ENCODE results near the gene NCBP3.

Gene NCBP3

DNA sequence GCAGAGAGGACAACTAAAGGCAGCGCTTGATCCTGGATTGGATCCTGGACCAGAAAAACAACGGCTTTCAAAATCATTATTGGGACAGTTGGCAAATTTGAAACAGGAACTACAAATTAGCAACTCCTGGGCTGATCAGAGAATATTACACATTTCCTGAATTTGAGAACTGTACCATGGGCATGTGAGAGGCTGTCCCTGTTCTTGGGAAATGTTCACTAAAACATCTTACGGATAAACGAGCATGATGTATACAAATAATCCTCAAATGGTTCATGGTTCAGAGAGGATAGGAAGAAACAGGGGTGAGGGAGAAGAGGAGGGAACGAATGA is 42.8 kb downstream of the NCBP3 start:
- TF ChIP-seq, protein P1, sequence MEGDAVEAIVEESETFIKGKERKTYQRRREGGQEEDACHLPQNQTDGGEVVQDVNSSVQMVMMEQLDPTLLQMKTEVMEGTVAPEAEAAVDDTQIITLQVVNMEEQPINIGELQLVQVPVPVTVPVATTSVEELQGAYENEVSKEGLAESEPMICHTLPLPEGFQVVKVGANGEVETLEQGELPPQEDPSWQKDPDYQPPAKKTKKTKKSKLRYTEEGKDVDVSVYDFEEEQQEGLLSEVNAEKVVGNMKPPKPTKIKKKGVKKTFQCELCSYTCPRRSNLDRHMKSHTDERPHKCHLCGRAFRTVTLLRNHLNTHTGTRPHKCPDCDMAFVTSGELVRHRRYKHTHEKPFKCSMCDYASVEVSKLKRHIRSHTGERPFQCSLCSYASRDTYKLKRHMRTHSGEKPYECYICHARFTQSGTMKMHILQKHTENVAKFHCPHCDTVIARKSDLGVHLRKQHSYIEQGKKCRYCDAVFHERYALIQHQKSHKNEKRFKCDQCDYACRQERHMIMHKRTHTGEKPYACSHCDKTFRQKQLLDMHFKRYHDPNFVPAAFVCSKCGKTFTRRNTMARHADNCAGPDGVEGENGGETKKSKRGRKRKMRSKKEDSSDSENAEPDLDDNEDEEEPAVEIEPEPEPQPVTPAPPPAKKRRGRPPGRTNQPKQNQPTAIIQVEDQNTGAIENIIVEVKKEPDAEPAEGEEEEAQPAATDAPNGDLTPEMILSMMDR (IDR thresholded peaks at IDR 0.05; ENCODE audit: unreplicated experiment in 3 of 3) = no peak
- no peaks in the 10 kb centered on the region for H3K27me3 Mint-ChIP-seq (ENCODE audit: low read depth)
- H3K36me3 Mint-ChIP-seq (ENCODE audit: low read depth) = peaks cover 23% of the 10 kb centered on the region
- no peaks in the 10 kb centered on the region for H3K9me3 Mint-ChIP-seq
- H3K27ac Mint-ChIP-seq = peak overlapping the region; percentile 60 to 83 (median 61)
- no peak overlapping the region for H3K4me3 Mint-ChIP-seq
- peaks cover 16% of the 10 kb centered on the region for H3K4me1 Mint-ChIP-seq

- TF ChIP-seq, protein P1 (IDR thresholded peaks at IDR 0.05; ENCODE audit: unreplicated experiment in 3 of 3) = no peak
- Mint-ChIP-seq H3K27ac (peak overlapping the region; percentile 60 to 83 (median 61)), H3K9me3 (no peaks in the 10 kb centered on the region), H3K4me1 (peaks cover 16% of the 10 kb centered on the region), H3K27me3 (ENCODE audit: low read depth) (no peaks in the 10 kb centered on the region), H3K4me3 (no peak overlapping the region), H3K36me3 (ENCODE audit: low read depth) (peaks cover 19% of the 10 kb centered on the region)
These were observed 43.4 kb downstream of the NCBP3 start for GRCh38 chr17:3802461-3803307.

DNA sequence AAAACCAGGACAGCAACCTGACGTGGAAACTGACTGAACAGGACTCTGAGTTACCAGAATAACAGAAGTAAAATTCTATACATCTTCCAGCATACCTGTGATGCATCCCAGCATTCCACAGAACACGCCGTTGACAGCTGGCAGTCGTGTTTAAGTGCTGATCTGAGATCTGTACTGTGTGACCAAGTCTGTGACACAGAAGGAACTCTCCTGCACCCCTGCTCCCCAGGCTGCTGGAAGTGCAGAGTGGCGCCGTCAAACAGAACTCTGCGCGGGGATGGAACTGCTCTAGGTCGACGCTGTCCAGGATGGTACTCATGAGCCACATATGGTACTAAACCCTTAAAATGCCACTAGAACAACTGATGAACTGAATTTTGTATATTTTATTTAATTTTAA is 44.3 kb downstream of the NCBP3 start:
- Mint-ChIP-seq H3K27ac (no peak overlapping the region), H3K36me3 (ENCODE audit: low read depth) (peaks cover 10% of the 10 kb centered on the region), H3K4me3 (no peak overlapping the region), H3K27me3 (ENCODE audit: low read depth) (no peaks in the 10 kb centered on the region), H3K4me1 (peaks cover 16% of the 10 kb centered on the region), H3K9me3 (no peaks in the 10 kb centered on the region)
- TF ChIP-seq, protein P1 (IDR thresholded peaks at IDR 0.05; ENCODE audit: unreplicated experiment in 3 of 3) = no peak

- no peaks in the 10 kb centered on the region for H3K27me3 Mint-ChIP-seq (ENCODE audit: low read depth)
- no peak overlapping the region for H3K27ac Mint-ChIP-seq
- peaks cover 9% of the 10 kb centered on the region for H3K36me3 Mint-ChIP-seq (ENCODE audit: low read depth)
- peaks cover 16% of the 10 kb centered on the region for H3K4me1 Mint-ChIP-seq
- no peak overlapping the region for H3K4me3 Mint-ChIP-seq
- no peaks in the 10 kb centered on the region for H3K9me3 Mint-ChIP-seq
- TF ChIP-seq, protein P1 (IDR thresholded peaks at IDR 0.05; ENCODE audit: unreplicated experiment in 3 of 3) = no peak
These were observed 44.7 kb downstream of the NCBP3 start for GRCh38 chr17:3801347-3801746.

GRCh38 chr17:3800362-3801271 is 45.4 kb downstream of the NCBP3 start, which contains the start of gene ITGAE:
ITGAE (minus strand) TSS chr17:3801188; CDS start chr17:3801144, 44 bp downstream.
- Mint-ChIP-seq H3K4me1 (peaks cover 16% of the 10 kb centered on the region), H3K27me3 (ENCODE audit: low read depth) (no peaks in the 10 kb centered on the region), H3K4me3 (no peak within 1 kb of the TSS), H3K36me3 (ENCODE audit: low read depth) (peaks cover 9% of the 10 kb centered on the region), H3K27ac (peak within 1 kb of the TSS in 1 of 3 experiments; percentile 70), H3K9me3 (no peaks in the 10 kb centered on the region)
- TF ChIP-seq, protein P1 (IDR thresholded peaks at IDR 0.05; ENCODE audit: unreplicated experiment in 3 of 3) = no peak
